HG03469 (cell line): ENCODE measurements around the gene ITPR2.
"Not testable (repeated sequence)": the region's sequence is repeated elsewhere in the genome, so short reads cannot be mapped to it uniquely, and the experiment has no call there.

Source experiments
- ATAC-seq: cut with Tn5 transposase; IDR thresholded peaks from one replicate; pipeline ENCODE4 v1.9.1; 2021; ENCODE audit warnings: mild to moderate bottlenecking, moderate library complexity, moderate number of reproducible peaks; ENCODE audit not compliant: unreplicated experiment

The ITPR2 gene

GRCh38 chr12:26331136-26331535 is 501.9 kb downstream of the ITPR2 start:
- ATAC-seq, result no peak

- ATAC-seq, result peak; percentile 58
Measured at GRCh38 chr12:26327975-26328644, 504.9 kb downstream of the ITPR2 start.

- no peak for ATAC-seq
Measured at GRCh38 chr12:26323673-26324072, 509.3 kb downstream of the ITPR2 start.

- ATAC-seq, result no peak
Measured at GRCh38 chr12:26319511-26319910, 513.5 kb downstream of the ITPR2 start.

GRCh38 chr12:26318661-26319068 is 514.3 kb downstream of the ITPR2 start:
- peak; percentile 87 for ATAC-seq

- no peak for ATAC-seq
Measured at GRCh38 chr12:26317942-26318575, 514.9 kb downstream of the ITPR2 start.

- not testable (repeated sequence) for ATAC-seq
Measured at GRCh38 chr12:26314103-26314502, 518.9 kb downstream of the ITPR2 start.

GRCh38 chr12:26310489-26310888 is 522.5 kb downstream of the ITPR2 start:
- ATAC-seq, result not testable (repeated sequence)

- ATAC-seq, result no peak
Measured at GRCh38 chr12:26309634-26310033, 523.4 kb downstream of the ITPR2 start.

- ATAC-seq, result no peak
Measured at GRCh38 chr12:26304273-26304672, 528.7 kb downstream of the ITPR2 start.

- no peak for ATAC-seq
Measured at GRCh38 chr12:26303418-26303817, 529.6 kb downstream of the ITPR2 start.

- ATAC-seq, result no peak
Measured at GRCh38 chr12:26302776-26303175, 530.2 kb downstream of the ITPR2 start.

- ATAC-seq, result no peak
Measured at GRCh38 chr12:26299751-26300150, 533.2 kb downstream of the ITPR2 start.

- ATAC-seq, result peak; percentile 97
Measured at GRCh38 chr12:26298785-26299621, 534.0 kb downstream of the ITPR2 start.

GRCh38 chr12:26297396-26298070 is 535.5 kb downstream of the ITPR2 start:
- no peak for ATAC-seq

- ATAC-seq, result no peak
Measured at GRCh38 chr12:26295001-26295400, 538.0 kb downstream of the ITPR2 start.

GRCh38 chr12:26293612-26294011 is 539.4 kb downstream of the ITPR2 start:
- ATAC-seq, result no peak

- no peak for ATAC-seq
Measured at GRCh38 chr12:26292596-26292995, 540.4 kb downstream of the ITPR2 start.

- ATAC-seq, result no peak
Measured at GRCh38 chr12:26290565-26290964, 542.4 kb downstream of the ITPR2 start.

GRCh38 chr12:26287671-26288381 is 545.2 kb downstream of the ITPR2 start:
- no peak for ATAC-seq
